Pericardium fibroblast (primary cell): Measurements from ENCODE around the gene ABCE1. TPM values are rescaled to one million over a fixed set of nuclear protein-coding genes. Genes with fewer than 3 reads are reported as not detected.

ENCODE experiments used
- total RNA-seq: library from RNA; depleted of rRNA; stranded (reverse); fragments of >200 nt; gene quantifications from 2 replicates; pipeline ENCODE4 v1.2.3, GENCODE V29; 2015

Gene ABCE1
- 70.0 and 82.2 TPM in 2 replicates for total RNA-seq

GRCh38 chr4:145097821-145098674 is at the start of gene ABCE1, which contains the start of gene ANAPC10:
Gene ABCE1 (plus strand): TSS chr4:145098311. CDS start chr4:145104413, 6,102 bp downstream.
Gene ANAPC10 (minus strand): TSS chr4:145098196. CDS start chr4:145096099, 2,097 bp downstream.

Other genes with a start within 250 kb of the ABCE1 start
- 9.9 and 27.5 TPM in 2 replicates for gene ANAPC10, start 115 bp upstream of the ABCE1 start, total RNA-seq
- gene OTUD4, start 82.3 kb downstream of the ABCE1 start, total RNA-seq = 12.6 and 13.5 TPM in 2 replicates